HG03196 (cell line): ENCODE data around the gene PNLIPRP1.

Experiments used
- ATAC-seq: cut with Tn5 transposase; IDR thresholded peaks from one replicate; pipeline ENCODE4 v1.9.1; 2021; ENCODE audit not compliant: unreplicated experiment

Gene PNLIPRP1

GRCh38 chr10:116629340-116629739 is 38.6 kb downstream of the PNLIPRP1 start:
- no peak for ATAC-seq

GRCh38 chr10:116630020-116630419 is 39.3 kb downstream of the PNLIPRP1 start:
- no peak for ATAC-seq

GRCh38 chr10:116631871-116632295 is 41.1 kb downstream of the PNLIPRP1 start:
- ATAC-seq = no peak

- ATAC-seq = no peak
Measured at GRCh38 chr10:116632596-116633215, 41.9 kb downstream of the PNLIPRP1 start.

- ATAC-seq = no peak
Measured at GRCh38 chr10:116633216-116633600, 42.4 kb downstream of the PNLIPRP1 start.

- no peak for ATAC-seq
Measured at GRCh38 chr10:116634126-116634975, 43.6 kb downstream of the PNLIPRP1 start.

- ATAC-seq = no peak
Measured at GRCh38 chr10:116636385-116636784, 45.6 kb downstream of the PNLIPRP1 start.

- no peak for ATAC-seq
Measured at GRCh38 chr10:116636976-116637375, 46.2 kb downstream of the PNLIPRP1 start.

GRCh38 chr10:116637830-116638229 is 47.1 kb downstream of the PNLIPRP1 start:
- ATAC-seq = no peak

- ATAC-seq = no peak
Measured at GRCh38 chr10:116646502-116646901, 55.7 kb downstream of the PNLIPRP1 start.

GRCh38 chr10:116648903-116649302 is 58.1 kb downstream of the PNLIPRP1 start:
- no peak for ATAC-seq

- ATAC-seq = no peak
Measured at GRCh38 chr10:116653885-116654284, 63.1 kb downstream of the PNLIPRP1 start.

- ATAC-seq = no peak
Measured at GRCh38 chr10:116654816-116655215, 64.1 kb downstream of the PNLIPRP1 start.

GRCh38 chr10:116655568-116655967 is 64.8 kb downstream of the PNLIPRP1 start:
- no peak for ATAC-seq

- ATAC-seq = no peak
Measured at GRCh38 chr10:116656044-116656443, 65.3 kb downstream of the PNLIPRP1 start.

- ATAC-seq = no peak
Measured at GRCh38 chr10:116657863-116658551, 67.2 kb downstream of the PNLIPRP1 start.
